ENCODE measurements around the gene CD69. TPM values are rescaled to one million over a fixed set of nuclear protein-coding genes. Genes with fewer than 3 reads are reported as not detected.
"Not testable (repeated sequence)": the region's sequence is repeated elsewhere in the genome, so short reads cannot be mapped to it uniquely, and the experiment has no call there.

Gene CD69
- polyA plus RNA-seq, 1 donor from 2014 or later, result 0.72 TPM

DNA sequence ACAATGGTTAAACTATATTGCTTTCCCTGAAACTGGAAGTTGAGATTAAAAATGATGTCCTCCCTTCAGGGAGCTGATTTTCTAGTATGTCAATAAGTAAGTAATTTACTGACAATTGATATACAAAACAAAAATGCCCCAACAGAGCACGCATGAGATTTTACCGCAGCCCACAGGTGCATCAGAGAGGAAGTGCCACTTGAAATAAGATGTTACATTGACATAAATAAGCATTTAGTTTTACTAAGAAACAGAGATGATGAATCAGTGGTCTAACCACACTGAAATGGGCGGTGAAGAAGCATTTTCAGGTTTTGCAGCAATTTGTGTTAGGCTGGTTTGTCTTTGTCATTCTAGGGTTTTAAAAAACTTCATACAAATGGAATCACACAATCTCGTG, 19.0 kb downstream of the CD69 start:
- H3F3A ChIP-seq (ENCODE audit: insufficient read depth, low read length, poor library complexity, severe bottlenecking), result no peaks in the 10 kb centered on the region
- no peak overlapping the region for H3K4me2 ChIP-seq (ENCODE audit: low read length)
- no peaks in the 10 kb centered on the region for H3K36me3 ChIP-seq (ENCODE audit: insufficient read depth, low read length)
- no peak overlapping the region for H3K27ac ChIP-seq (ENCODE audit: low read length)
- no peaks in the 10 kb centered on the region for H3K9me2 ChIP-seq (ENCODE audit: insufficient read depth, low read length)
- H3K4me3 ChIP-seq (ENCODE audit: low read length), result no peak overlapping the region
- no peaks in the 10 kb centered on the region for H3K79me2 ChIP-seq (replicated peaks; ENCODE audit: insufficient read depth, low read length)
- no peaks in the 10 kb centered on the region for H4K20me1 ChIP-seq (ENCODE audit: insufficient read depth)
- no peaks in the 10 kb centered on the region for H3K9me3 ChIP-seq (ENCODE audit: low read length)
- TF ChIP-seq MXI1 (conservative IDR thresholded peaks at IDR 0.05; ENCODE audit: poor library complexity, severe bottlenecking) (no peak), TAF1 (IDR thresholded peaks at IDR 0.05; ENCODE audit: low read depth) (no peak), SMC3 (conservative IDR thresholded peaks at IDR 0.05; ENCODE audit: poor library complexity) (no peak), EP300 (conservative IDR thresholded peaks at IDR 0.05; ENCODE audit: poor library complexity, severe bottlenecking) (no peak), POLR2AphosphoS5 (IDR thresholded peaks at IDR 0.05) (no peak), EZH2 (IDR thresholded peaks at IDR 0.05; ENCODE audit: borderline replicate concordance, insufficient read depth, low read length, poor library complexity, severe bottlenecking) (no peak), RAD21 (conservative IDR thresholded peaks at IDR 0.05) (no peak)
- TF ChIP-seq, protein P1, sequence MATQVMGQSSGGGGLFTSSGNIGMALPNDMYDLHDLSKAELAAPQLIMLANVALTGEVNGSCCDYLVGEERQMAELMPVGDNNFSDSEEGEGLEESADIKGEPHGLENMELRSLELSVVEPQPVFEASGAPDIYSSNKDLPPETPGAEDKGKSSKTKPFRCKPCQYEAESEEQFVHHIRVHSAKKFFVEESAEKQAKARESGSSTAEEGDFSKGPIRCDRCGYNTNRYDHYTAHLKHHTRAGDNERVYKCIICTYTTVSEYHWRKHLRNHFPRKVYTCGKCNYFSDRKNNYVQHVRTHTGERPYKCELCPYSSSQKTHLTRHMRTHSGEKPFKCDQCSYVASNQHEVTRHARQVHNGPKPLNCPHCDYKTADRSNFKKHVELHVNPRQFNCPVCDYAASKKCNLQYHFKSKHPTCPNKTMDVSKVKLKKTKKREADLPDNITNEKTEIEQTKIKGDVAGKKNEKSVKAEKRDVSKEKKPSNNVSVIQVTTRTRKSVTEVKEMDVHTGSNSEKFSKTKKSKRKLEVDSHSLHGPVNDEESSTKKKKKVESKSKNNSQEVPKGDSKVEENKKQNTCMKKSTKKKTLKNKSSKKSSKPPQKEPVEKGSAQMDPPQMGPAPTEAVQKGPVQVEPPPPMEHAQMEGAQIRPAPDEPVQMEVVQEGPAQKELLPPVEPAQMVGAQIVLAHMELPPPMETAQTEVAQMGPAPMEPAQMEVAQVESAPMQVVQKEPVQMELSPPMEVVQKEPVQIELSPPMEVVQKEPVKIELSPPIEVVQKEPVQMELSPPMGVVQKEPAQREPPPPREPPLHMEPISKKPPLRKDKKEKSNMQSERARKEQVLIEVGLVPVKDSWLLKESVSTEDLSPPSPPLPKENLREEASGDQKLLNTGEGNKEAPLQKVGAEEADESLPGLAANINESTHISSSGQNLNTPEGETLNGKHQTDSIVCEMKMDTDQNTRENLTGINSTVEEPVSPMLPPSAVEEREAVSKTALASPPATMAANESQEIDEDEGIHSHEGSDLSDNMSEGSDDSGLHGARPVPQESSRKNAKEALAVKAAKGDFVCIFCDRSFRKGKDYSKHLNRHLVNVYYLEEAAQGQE (IDR thresholded peaks at IDR 0.05; ENCODE audit: borderline replicate concordance), result no peak
- TF ChIP-seq, protein P2, sequence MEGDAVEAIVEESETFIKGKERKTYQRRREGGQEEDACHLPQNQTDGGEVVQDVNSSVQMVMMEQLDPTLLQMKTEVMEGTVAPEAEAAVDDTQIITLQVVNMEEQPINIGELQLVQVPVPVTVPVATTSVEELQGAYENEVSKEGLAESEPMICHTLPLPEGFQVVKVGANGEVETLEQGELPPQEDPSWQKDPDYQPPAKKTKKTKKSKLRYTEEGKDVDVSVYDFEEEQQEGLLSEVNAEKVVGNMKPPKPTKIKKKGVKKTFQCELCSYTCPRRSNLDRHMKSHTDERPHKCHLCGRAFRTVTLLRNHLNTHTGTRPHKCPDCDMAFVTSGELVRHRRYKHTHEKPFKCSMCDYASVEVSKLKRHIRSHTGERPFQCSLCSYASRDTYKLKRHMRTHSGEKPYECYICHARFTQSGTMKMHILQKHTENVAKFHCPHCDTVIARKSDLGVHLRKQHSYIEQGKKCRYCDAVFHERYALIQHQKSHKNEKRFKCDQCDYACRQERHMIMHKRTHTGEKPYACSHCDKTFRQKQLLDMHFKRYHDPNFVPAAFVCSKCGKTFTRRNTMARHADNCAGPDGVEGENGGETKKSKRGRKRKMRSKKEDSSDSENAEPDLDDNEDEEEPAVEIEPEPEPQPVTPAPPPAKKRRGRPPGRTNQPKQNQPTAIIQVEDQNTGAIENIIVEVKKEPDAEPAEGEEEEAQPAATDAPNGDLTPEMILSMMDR (IDR thresholded peaks at IDR 0.05; ENCODE audit: poor library complexity, severe bottlenecking), result no peak
- H2AFZ ChIP-seq (ENCODE audit: low read depth, low read length), result no peak overlapping the region
- no peak overlapping the region for H3K9ac ChIP-seq (ENCODE audit: low read length)
- H3K27me3 ChIP-seq (ENCODE audit: insufficient read depth, low read depth, low read length), result no peaks in the 10 kb centered on the region

DNA sequence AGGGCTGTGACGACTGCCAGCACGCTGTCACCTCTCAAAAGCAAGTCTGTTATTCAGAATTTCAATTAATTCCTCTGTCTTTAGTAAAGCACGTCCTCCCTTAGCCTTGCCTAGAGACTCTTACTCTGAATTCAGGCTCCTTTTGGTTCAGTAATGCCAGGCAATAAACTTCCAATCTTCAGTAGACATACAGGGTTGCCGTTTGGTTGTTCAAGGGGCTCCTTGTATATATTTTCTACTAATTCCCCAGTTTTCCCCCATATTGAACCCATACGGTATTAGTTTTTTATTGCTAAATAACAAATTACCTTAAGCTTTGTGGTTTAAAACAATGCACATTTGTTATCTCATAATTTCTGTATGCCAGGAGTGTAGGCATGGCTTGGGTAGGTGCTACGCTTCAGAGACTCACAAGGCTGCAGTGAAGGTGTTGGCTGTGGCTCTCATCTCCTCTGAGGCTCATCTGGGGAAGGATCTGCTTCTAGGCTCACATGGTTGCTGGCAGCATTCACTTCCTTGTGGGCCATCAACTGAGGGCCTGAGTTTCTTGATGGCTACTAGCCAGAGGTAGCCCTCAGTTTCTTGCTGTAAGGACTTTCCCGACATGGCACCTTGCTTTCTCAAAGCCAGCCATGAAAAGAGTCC, 20.5 kb downstream of the CD69 start:
- Histone ChIP-seq H3K27me3 (ENCODE audit: insufficient read depth, low read depth, low read length) (no peaks in the 10 kb centered on the region), H3K9me3 (ENCODE audit: low read length) (no peaks in the 10 kb centered on the region), H3K4me3 (ENCODE audit: low read length) (no peak overlapping the region), H2AFZ (ENCODE audit: low read depth, low read length) (no peak overlapping the region), H3K9me2 (ENCODE audit: insufficient read depth, low read length) (no peaks in the 10 kb centered on the region), H3F3A (ENCODE audit: insufficient read depth, low read length, poor library complexity, severe bottlenecking) (no peaks in the 10 kb centered on the region), H3K4me2 (ENCODE audit: low read length) (no peak overlapping the region), H3K79me2 (replicated peaks; ENCODE audit: insufficient read depth, low read length) (no peaks in the 10 kb centered on the region), H3K27ac (ENCODE audit: low read length) (no peak overlapping the region), H4K20me1 (ENCODE audit: insufficient read depth) (no peaks in the 10 kb centered on the region), H3K9ac (ENCODE audit: low read length) (no peak overlapping the region), H3K36me3 (ENCODE audit: insufficient read depth, low read length) (no peaks in the 10 kb centered on the region)
- TF ChIP-seq, protein P1 (IDR thresholded peaks at IDR 0.05; ENCODE audit: borderline replicate concordance), result no peak
- no peak for TF ChIP-seq TAF1 (IDR thresholded peaks at IDR 0.05; ENCODE audit: low read depth)
- no peak for TF ChIP-seq SMC3 (conservative IDR thresholded peaks at IDR 0.05; ENCODE audit: poor library complexity)
- TF ChIP-seq, protein P2 (IDR thresholded peaks at IDR 0.05; ENCODE audit: poor library complexity, severe bottlenecking), result no peak
- TF ChIP-seq EZH2 (IDR thresholded peaks at IDR 0.05; ENCODE audit: borderline replicate concordance, insufficient read depth, low read length, poor library complexity, severe bottlenecking), result no peak
- TF ChIP-seq RAD21 (conservative IDR thresholded peaks at IDR 0.05), result no peak
- no peak for TF ChIP-seq POLR2AphosphoS5 (IDR thresholded peaks at IDR 0.05)
- no peak for TF ChIP-seq MXI1 (conservative IDR thresholded peaks at IDR 0.05; ENCODE audit: poor library complexity, severe bottlenecking)

DNA sequence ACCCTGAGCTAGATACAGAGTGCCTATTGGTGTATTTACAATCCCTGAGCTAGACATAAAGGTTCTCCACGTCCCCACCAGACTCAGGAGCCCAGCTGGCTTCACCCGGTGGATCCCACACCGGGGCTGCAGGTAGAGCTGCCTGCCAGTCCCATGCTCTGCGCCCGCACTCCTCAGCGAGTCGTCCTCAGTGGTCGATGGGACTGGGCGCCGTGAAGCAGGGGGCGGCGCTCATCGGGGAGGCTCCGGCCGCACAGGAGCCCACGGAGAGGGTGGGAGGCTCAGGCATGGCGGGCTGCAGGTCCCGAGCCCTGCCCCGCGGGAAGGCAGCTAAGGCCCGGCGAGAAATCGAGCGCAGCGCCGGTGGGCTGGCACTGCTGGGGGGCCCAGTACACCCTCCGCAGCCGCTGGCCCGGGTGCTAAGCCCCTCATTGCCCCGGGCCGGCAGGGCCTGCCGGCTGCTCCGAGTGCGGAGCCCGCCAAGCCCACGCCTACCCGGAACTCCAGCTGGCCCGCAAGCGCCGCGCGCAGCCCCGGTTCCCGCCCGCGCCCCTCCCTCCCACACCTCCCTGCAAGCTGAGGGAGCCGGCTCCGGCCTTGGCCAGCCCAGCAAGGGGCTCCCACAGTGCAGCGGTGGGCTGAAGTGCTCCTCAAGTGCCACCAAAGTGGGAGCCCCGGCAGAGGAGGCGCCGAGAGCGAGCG, 21.1 kb downstream of the CD69 start:
- H2AFZ ChIP-seq (ENCODE audit: low read depth, low read length); H3K36me3 ChIP-seq (ENCODE audit: insufficient read depth, low read length); H3K79me2 ChIP-seq (replicated peaks; ENCODE audit: insufficient read depth, low read length); H3K4me2 ChIP-seq (ENCODE audit: low read length); H4K20me1 ChIP-seq (ENCODE audit: insufficient read depth); H3K9ac ChIP-seq (ENCODE audit: low read length); H3F3A ChIP-seq (ENCODE audit: insufficient read depth, low read length, poor library complexity, severe bottlenecking); H3K27me3 ChIP-seq (ENCODE audit: insufficient read depth, low read depth, low read length); H3K9me2 ChIP-seq (ENCODE audit: insufficient read depth, low read length); H3K4me3 ChIP-seq (ENCODE audit: low read length); H3K9me3 ChIP-seq (ENCODE audit: low read length); H3K27ac ChIP-seq (ENCODE audit: low read length): not testable (repeated sequence)

Measured in neural cell (in vitro differentiated cells).